CD4-positive, alpha-beta T cell treated with Interleukin-12 subunit alpha and Interleukin-12 subunit beta, for 1 hour (primary cell): Measurements from ENCODE around the gene PROM2.

Experiments used
- DNase-seq: peaks from one replicate; pipeline ENCODE4 v3.0.0-alpha.2; 2020

Gene PROM2

DNA sequence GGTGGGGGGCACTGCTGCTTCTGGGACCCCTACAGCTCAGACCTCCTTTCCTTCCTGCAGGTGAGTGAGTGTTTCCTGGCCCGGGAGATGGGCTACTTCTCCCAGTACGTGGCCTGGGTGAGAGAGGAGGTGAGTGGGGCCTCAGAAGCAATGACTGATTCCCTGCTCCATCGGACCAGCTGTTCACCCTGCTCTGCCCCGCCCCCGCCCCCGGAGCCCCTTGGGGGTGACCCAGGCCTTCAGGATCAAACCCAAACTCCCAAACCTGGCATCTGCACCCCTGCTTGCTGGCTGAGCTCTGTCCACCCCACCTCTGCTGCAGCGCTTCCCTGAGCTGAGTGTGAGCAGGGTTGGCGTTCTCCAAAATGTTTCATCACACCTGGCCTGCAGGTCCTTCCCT is 13.1 kb downstream of the PROM2 start:
- DNase-seq: no peak

DNA sequence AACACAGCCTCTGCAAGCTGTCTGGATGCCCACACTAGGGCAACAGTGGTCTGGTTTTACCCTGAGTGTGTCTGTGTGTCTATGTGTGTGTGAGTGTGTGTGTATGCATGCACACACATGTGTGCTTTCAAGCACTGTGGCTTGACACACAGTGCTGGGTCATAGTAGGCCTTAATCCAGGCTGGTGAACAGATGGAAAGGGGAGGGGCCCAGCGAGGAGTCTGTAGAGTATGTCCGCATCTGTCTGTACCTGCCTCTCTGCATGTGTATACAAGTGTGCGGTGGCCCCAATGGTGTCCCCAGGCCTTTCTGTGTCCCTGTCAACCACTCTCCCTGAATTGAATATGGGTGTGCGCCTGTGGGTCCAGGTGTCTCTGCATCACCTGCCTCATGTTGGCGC is 13.6 kb downstream of the PROM2 start:
- no peak for DNase-seq

DNA sequence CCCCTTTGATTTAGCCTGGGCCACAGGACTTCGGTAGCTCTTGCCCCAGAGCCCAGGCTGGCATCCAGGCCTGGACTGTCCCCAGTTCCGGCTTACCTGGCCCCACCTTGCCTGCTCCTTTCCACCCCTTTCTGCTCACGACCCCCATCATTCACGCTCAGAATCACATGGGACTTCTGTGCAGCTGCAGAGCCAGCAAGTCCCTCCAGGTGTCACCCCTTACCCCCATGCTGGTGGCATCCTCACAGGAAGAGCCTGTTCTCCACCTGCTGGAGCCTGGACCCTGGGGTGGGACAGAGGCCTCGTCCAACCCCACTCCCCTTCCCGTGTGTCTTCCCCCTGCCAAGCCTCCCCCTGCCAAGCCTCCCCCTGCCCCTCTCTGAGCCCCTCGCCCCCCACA is 15.0 kb downstream of the PROM2 start:
- DNase-seq: no peak

DNA sequence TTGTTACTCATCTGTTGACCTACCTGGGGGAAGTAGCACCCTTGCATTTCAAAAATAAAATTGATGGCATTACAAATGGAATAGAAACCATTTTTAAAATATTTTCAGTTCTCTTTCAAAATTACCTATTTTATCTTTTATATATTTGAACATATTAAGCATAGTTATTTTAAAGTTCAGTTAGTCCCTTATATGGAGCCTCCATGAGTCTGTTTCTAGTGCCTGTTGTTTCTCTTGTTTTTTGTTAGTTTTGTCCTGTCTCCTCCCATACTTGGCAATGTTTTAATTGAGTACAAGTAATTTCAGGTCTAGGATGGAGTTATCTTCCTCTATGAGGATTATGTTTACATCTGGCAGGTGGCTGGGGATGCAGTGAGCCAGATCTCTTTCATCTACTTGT is 17.0 kb downstream of the PROM2 start:
- no peak for DNase-seq

DNA sequence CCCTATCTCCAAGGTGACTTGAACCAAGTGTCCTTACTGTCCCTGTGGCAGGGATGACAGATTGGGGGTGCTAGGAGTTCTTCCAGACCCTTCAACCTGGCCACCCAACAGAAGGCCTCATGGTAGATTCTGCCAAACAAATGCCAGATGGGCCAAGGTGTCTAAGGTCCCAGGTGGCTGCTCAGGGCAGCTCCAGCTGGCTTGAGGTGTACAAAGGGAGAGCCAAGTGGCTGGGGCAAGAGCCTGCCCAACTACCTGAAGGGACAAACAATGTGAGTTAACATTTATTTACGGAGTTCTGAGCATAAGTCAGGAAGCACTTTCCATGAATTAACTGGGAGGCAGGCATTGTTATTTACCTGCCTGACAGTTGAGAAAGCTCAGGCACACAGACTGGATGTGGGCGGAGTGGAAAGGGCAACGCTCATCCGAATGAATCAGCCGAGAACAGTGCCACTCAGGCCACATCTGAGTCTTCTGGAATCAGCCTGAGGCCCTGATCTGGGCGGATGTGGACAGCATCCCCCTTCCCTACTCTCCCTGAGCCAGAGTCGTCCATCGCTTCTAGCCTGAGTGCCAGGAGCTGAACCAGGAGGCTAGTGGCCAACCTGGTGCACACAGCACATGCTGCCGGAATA is 18.5 kb downstream of the PROM2 start:
- DNase-seq: no peak

- DNase-seq: no peak
Observed at GRCh38 chr2:95294579-95295250, 20.5 kb downstream of the PROM2 start.

DNA sequence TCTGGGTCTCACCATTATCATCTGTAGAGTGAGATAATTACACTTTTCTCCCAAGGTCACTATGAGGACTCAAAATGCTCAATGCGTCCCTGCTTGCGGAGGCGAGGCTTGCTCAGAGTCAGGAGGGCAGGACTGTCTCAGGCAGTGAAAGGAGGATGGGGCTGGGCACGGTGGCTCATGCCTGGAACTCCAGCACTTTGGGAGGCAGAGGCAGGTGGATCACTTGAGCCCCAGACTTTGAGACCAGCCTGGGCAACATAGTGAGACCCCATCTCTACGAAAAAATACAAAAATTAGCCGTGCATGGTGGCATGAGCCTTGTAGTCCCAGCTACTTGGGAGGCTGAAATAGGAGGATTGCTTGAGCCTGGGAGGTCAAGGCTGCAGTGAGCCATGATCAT is 21.1 kb downstream of the PROM2 start:
- no peak for DNase-seq

GRCh38 chr2:95296011-95296410 is 21.8 kb downstream of the PROM2 start:
- no peak for DNase-seq

GRCh38 chr2:95296880-95297487 is 22.7 kb downstream of the PROM2 start, which contains the start of gene KCNIP3:
KCNIP3 (plus strand) TSS chr2:95297347; CDS start chr2:95297439, 92 bp downstream.
- no peak for DNase-seq

GRCh38 chr2:95297639-95298395 is 23.6 kb downstream of the PROM2 start:
- DNase-seq: no peak

DNA sequence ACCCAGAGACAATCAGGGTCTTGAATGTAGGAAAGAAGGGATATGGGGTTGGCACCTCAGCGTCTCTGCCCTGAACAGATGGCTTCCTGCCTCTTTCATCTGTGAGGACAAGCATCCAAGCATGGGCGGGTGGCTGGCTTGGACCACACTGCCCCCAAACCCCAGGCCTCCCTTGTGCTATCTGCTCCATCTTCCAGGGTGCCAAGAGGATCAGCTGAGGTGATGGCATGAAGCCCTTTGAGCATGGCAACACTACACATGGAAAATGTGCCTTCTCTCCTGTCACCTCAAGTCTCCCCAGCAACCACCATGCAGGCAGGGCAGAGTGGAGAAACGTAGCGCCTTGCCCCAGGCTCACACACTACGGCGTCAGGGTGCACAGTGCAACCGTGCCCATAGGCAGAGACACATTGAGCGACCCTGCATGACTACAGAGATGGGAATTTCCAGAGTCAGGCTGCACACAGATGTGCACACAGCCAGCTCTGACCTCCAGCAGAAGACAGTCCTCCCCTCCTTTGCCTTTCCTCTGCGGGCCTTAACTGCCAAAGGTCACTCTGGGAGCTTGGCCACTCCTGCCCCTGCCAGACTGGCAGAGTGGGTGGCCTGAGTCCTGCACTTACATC is 24.4 kb downstream of the PROM2 start:
- DNase-seq: no peak

DNA sequence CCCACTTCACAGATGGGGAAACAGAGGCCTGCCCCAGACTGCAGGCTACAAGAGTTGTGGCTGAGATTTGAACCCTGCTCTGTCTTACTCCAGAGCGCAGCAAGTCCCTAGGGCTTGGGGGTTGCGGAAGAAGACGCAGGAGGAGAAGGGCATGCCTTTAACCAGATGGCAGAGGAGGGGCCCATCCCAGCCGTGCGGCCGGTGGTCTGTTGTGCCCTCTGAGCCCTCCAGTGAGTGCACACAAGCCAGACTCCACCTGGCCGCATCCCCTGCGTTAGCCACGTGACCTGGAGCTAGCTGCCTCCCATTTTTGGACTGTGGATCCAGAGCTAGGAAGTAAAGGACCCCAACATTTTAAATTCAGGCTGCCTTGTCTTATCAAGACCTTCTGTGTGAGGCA is 25.7 kb downstream of the PROM2 start:
- no peak for DNase-seq

DNA sequence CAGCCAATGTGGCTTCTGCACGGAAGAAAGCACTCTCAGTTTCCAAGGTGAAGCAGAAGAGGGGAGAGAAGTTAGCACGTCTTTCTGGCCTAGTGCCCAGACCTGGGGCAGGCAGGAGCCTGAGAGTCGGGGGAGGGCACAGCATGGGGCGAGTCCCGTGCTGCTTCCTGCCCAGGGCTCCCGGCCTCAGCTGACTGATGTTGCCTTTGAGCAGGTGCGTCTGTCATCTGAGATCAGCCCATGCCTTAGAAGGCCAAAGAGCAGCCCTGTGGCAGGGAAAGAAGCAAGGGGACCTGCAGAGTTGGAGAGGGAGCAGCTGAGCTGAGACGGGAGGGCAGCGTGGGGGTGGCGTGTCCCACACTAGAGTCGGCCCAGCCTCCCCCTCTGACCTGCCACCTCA is 26.2 kb downstream of the PROM2 start:
- no peak for DNase-seq

DNA sequence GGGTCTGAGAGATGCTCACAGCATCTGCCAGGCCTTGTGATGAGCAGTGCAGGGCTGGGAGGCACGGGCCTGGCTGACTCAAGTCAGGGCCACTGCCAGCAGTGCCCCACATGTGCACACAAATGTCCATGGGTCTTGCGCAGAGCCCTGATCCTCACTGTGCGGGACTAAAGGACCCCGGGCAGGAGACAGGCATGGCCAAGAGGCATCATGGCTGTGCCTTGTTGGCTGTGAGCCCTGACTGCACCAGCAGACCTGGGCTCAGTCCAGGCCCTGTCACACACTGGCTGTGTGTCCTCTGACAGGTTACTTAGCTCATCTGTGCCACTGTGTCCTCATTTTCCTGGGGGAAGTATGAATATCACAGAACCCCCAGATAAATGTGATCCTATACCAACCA is 26.9 kb downstream of the PROM2 start:
- no peak for DNase-seq

DNA sequence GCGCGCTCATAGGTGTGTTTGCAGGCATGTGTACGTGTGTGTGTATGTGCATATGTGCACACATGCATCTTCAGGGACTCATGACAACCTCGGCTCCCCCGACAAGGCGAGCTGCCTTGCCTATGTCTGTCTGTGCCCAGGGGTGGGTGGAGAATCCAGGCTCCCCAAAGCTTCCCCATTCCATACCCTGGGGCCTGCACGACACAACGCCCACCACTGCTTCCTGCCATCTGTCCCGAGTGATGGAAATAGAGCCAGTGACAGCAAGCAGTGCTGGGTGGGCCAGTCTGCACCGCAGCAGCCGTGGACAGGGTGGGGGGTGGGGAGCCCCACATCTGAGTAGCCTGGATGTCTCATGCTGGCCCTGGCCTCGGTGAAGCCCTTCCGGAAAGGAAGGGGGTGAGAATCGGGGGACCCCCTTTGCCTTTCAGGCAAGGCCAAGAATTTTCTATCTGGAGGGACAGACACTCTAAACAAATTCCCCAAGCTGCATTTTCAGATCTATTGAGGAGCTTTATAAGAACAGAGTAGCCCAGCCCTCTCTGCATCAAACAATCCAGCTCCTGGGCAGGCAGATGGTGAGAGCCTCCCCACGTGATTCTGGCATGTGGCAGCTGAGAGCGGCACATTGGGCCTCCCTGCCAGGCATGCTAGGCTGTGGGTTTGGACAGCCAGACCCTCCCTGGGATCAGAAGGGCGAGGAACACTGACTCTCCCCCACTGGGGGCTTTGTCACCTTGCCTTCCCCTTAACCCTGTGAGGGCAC is 27.8 kb downstream of the PROM2 start:
- no peak for DNase-seq

- no peak for DNase-seq
Observed at GRCh38 chr2:95303191-95303919, 29.1 kb downstream of the PROM2 start.

GRCh38 chr2:95305380-95306061 is 31.3 kb downstream of the PROM2 start:
- DNase-seq: no peak

GRCh38 chr2:95306336-95306895 is 32.2 kb downstream of the PROM2 start:
- DNase-seq: no peak

DNA sequence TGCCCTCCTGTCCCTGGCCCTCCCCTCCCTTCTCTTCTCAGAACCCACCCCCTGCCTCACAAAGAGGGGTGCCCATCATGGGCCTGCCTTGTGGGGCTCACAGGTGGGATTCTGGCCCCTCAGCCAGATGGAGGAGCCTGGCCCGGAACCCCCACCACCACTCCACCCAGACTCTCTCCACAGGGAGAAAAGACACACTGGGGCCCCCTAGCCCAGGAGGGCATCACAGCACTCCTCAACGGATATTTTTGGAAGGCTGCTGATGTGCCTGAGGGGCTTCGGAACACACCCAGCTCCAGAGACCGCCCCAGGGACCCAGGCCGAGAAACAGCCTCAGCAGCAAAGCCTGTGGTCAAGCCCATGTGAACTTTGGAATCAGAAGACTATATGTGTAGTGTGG is 32.8 kb downstream of the PROM2 start:
- no peak for DNase-seq

GRCh38 chr2:95307878-95308277 is 33.6 kb downstream of the PROM2 start:
- DNase-seq: no peak
